WI38 (cell line): ENCODE data around the gene BCL2.

ENCODE experiments used
- H3K4me3 ChIP-seq: 2 replicates; pipeline ENCODE4 v1.5.1; 2011; ENCODE audit warnings: low read depth, mild to moderate bottlenecking, control low read depth, low read length
- TF ChIP-seq, protein P1 (sequence below): IDR thresholded peaks from 2 replicates; pipeline ENCODE4 v1.5.1; 2012; ENCODE audit warnings: low read depth, mild to moderate bottlenecking, control low read depth, low read length

BCL2 gene

DNA sequence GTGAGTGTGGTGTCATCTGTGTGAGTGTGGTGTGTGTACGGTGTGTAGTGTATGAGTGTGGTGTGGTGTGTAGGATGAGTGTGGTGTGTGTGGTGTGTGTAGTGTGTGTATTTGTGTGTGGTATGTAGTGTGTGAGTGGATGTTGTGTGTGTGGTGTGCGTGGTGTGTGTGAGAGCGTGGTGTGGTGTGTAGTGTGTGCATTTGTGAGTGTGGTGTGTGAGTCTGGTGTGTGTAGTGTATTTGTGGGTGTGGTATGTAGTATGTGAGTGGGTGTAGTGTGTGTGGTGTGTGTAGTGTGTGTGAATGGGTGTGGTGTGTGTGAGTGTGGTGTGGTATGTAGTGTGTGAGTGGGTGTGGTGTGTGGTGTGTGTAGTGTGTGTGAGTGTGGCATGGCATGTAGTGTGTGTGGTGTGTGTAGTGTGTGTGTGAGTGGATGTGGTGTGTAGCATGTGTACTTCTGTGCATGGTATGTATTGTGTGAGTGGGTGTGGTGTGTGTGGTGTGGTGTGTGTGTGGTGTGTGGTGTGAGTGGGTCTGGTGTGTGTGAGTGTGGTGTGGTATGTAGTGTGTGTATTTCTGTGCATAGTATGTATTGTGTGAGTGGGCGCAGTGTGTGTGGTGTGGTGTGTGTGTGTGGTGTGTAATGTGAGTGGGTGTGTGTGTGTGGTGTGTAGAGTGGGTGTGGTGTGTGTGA, 227.8 kb downstream of the BCL2 start:
- no peak overlapping the region for H3K4me3 ChIP-seq
- TF ChIP-seq, protein P1, sequence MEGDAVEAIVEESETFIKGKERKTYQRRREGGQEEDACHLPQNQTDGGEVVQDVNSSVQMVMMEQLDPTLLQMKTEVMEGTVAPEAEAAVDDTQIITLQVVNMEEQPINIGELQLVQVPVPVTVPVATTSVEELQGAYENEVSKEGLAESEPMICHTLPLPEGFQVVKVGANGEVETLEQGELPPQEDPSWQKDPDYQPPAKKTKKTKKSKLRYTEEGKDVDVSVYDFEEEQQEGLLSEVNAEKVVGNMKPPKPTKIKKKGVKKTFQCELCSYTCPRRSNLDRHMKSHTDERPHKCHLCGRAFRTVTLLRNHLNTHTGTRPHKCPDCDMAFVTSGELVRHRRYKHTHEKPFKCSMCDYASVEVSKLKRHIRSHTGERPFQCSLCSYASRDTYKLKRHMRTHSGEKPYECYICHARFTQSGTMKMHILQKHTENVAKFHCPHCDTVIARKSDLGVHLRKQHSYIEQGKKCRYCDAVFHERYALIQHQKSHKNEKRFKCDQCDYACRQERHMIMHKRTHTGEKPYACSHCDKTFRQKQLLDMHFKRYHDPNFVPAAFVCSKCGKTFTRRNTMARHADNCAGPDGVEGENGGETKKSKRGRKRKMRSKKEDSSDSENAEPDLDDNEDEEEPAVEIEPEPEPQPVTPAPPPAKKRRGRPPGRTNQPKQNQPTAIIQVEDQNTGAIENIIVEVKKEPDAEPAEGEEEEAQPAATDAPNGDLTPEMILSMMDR, result no peak

GRCh38 chr18:63090334-63090733, 229.2 kb downstream of the BCL2 start:
- no peak overlapping the region for H3K4me3 ChIP-seq
- TF ChIP-seq, protein P1, result no peak

GRCh38 chr18:63089041-63089440, 230.5 kb downstream of the BCL2 start:
- TF ChIP-seq, protein P1, result no peak

GRCh38 chr18:63088262-63088661, 231.3 kb downstream of the BCL2 start:
- TF ChIP-seq, protein P1, result no peak

More at GRCh38 chr18:63089041-63089440, 230.5 kb downstream of the BCL2 start:
- H3K4me3 ChIP-seq, result no peak overlapping the region

DNA sequence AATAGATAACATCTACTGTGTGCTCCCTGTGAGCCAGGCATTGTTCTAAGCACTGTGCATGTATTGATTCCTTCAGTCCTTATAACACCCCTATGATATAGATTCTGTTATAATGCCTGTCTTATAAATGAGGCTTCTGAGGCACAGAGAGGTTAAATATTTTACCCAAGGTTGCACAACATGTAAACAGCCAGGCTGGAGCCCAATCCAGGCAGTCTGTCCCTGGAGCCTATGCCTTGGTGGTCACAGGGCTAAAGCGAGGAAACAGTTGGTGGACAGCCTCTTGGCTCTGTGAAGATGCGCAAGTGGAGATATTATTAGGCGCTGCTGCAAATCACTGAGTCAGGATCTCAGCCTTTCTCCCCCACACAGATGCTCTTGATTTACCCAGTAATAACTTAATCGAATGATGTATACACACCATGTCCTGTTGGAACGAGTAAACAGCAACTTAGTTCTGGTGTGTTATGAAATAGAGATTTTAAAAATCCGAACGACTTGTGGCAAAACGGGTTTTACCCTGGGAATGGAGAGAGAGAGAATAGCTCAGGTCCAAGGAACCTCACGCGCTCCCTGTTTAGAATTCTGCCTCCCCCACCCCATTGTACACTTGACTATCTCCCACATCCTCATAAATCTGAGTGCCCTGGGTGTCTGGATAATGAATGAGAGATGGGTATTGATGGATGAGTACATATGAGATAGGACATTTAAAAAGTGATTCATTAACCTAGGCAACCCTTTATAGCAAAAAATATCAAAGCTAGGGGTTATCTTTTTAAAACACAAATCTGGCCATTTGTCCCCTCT, 231.9 kb downstream of the BCL2 start:
- H3K4me3 ChIP-seq, result no peak overlapping the region
- TF ChIP-seq, protein P1, result no peak

More at GRCh38 chr18:63088262-63088661, 231.3 kb downstream of the BCL2 start:
- no peak overlapping the region for H3K4me3 ChIP-seq

GRCh38 chr18:63085611-63086010, 234.0 kb downstream of the BCL2 start:
- TF ChIP-seq, protein P1, result no peak
- H3K4me3 ChIP-seq, result no peak overlapping the region

GRCh38 chr18:63084219-63084618, 235.3 kb downstream of the BCL2 start:
- TF ChIP-seq, protein P1, result no peak
- H3K4me3 ChIP-seq, result no peak overlapping the region
